Measurements from ENCODE around the gene SNRNP48.

Gene SNRNP48

DNA sequence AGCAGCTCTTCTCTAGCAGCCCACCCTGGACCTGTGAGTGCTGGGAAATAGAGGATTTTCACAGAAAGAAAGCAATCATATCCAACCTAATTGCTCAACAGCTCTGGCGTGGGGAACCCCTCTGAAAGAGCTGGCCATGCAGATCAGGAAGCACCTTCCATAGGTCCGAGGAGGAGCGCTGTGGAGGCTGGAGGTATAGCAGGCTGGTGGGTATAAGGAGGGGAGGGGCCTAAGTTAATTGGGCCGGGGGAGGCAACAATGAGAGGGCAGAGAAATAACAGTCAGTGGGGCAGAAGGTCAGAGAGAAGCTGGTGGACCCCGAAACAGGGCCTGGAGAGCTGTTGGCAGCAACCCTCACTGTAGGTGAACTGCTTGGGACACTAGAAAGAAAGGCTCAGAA, 40.8 kb downstream of the SNRNP48 start:
- Histone ChIP-seq H3K4me1 (ENCODE audit: control insufficient read depth, insufficient read depth, low read length) (0 out of 2 replicates have a peak, but pooled peaks cover 3% of the 10 kb centered on the region), H3K4me3 (ENCODE audit: low read depth, low read length) (no peak overlapping the region), H3K27ac (ENCODE audit: extremely low read depth, low read depth, low read length) (no peak overlapping the region), H3K36me3 (ENCODE audit: control insufficient read depth in 2 of 2, insufficient read depth in 1 of 2, low read length in 2 of 2) (no peaks in the 10 kb centered on the region), H3K9me3 (ENCODE audit: control insufficient read depth, insufficient read depth, low read depth, low read length) (no peaks in the 10 kb centered on the region)
- ChIA-PET POLR2A (interaction anchor here (0.7 kb wide), 1 partner anchor 87 kb away, joined by 5 read pairs; no protein-coding TSS in a partner anchor), CTCF (interaction anchor here (0.7 to 1.4 kb wide), 4 partner anchors 9 to 280 kb away, joined by 3 read pairs; no protein-coding TSS in a partner anchor)
- no peak for TF ChIP-seq KLF8 (tag by site-specific recombination; IDR thresholded peaks at IDR 0.05)
- TF ChIP-seq ZNF747 (tag by site-specific recombination; IDR thresholded peaks at IDR 0.05) = no peak
- TF ChIP-seq ZNF596 (tag by site-specific recombination; IDR thresholded peaks at IDR 0.05) = no peak
- TF ChIP-seq ZNF791 (tag by site-specific recombination; IDR thresholded peaks at IDR 0.05) = no peak
- no peak for TF ChIP-seq ZNF433 (tag by site-specific recombination; IDR thresholded peaks at IDR 0.05; ENCODE audit: low read depth)
- no peak for TF ChIP-seq ZNF654 (tag by site-specific recombination; IDR thresholded peaks at IDR 0.05; ENCODE audit: low read depth)
- TF ChIP-seq KLF10 (tag by site-specific recombination; IDR thresholded peaks at IDR 0.05) = no peak
- no peak for TF ChIP-seq ZNF707 (tag by site-specific recombination; IDR thresholded peaks at IDR 0.05)
- TF ChIP-seq, protein P1, sequence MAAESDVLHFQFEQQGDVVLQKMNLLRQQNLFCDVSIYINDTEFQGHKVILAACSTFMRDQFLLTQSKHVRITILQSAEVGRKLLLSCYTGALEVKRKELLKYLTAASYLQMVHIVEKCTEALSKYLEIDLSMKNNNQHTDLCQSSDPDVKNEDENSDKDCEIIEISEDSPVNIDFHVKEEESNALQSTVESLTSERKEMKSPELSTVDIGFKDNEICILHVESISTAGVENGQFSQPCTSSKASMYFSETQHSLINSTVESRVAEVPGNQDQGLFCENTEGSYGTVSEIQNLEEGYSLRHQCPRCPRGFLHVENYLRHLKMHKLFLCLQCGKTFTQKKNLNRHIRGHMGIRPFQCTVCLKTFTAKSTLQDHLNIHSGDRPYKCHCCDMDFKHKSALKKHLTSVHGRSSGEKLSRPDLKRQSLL (tag by site-specific recombination; IDR thresholded peaks at IDR 0.05) = no peak
- TF ChIP-seq ZNF48 (tag by site-specific recombination; IDR thresholded peaks at IDR 0.05) = no peak
- TF ChIP-seq ZFP3 (tag by site-specific recombination; IDR thresholded peaks at IDR 0.05; ENCODE audit: low read depth) = no peak
- TF ChIP-seq ZNF843 (tag by site-specific recombination; IDR thresholded peaks at IDR 0.05) = no peak
- TF ChIP-seq, protein P2, sequence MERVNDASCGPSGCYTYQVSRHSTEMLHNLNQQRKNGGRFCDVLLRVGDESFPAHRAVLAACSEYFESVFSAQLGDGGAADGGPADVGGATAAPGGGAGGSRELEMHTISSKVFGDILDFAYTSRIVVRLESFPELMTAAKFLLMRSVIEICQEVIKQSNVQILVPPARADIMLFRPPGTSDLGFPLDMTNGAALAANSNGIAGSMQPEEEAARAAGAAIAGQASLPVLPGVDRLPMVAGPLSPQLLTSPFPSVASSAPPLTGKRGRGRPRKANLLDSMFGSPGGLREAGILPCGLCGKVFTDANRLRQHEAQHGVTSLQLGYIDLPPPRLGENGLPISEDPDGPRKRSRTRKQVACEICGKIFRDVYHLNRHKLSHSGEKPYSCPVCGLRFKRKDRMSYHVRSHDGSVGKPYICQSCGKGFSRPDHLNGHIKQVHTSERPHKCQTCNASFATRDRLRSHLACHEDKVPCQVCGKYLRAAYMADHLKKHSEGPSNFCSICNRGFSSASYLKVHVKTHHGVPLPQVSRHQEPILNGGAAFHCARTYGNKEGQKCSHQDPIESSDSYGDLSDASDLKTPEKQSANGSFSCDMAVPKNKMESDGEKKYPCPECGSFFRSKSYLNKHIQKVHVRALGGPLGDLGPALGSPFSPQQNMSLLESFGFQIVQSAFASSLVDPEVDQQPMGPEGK (tag by site-specific recombination; IDR thresholded peaks at IDR 0.05) = no peak
- no peak for TF ChIP-seq ZNF23 (tag by site-specific recombination; IDR thresholded peaks at IDR 0.05; ENCODE audit: borderline replicate concordance)
- no peak for TF ChIP-seq ZNF302 (tag by site-specific recombination; IDR thresholded peaks at IDR 0.05; ENCODE audit: low read depth)
- no peak for TF ChIP-seq ZNF626 (tag by site-specific recombination; IDR thresholded peaks at IDR 0.05)
- TF ChIP-seq ZNF274 (IDR thresholded peaks at IDR 0.05; ENCODE audit: low read length) = no peak
- TF ChIP-seq ZNF274 (tag by site-specific recombination; IDR thresholded peaks at IDR 0.05; ENCODE audit: borderline replicate concordance) = no peak
- TF ChIP-seq ZNF76 (tag by site-specific recombination; IDR thresholded peaks at IDR 0.05; ENCODE audit: borderline replicate concordance, low read depth) = no peak
- TF ChIP-seq, protein P3, sequence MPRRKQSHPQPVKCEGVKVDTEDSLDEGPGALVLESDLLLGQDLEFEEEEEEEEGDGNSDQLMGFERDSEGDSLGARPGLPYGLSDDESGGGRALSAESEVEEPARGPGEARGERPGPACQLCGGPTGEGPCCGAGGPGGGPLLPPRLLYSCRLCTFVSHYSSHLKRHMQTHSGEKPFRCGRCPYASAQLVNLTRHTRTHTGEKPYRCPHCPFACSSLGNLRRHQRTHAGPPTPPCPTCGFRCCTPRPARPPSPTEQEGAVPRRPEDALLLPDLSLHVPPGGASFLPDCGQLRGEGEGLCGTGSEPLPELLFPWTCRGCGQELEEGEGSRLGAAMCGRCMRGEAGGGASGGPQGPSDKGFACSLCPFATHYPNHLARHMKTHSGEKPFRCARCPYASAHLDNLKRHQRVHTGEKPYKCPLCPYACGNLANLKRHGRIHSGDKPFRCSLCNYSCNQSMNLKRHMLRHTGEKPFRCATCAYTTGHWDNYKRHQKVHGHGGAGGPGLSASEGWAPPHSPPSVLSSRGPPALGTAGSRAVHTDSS (tag by site-specific recombination; IDR thresholded peaks at IDR 0.05) = no peak
- TF ChIP-seq ZNF658 (tag by site-specific recombination; IDR thresholded peaks at IDR 0.05) = no peak

DNA sequence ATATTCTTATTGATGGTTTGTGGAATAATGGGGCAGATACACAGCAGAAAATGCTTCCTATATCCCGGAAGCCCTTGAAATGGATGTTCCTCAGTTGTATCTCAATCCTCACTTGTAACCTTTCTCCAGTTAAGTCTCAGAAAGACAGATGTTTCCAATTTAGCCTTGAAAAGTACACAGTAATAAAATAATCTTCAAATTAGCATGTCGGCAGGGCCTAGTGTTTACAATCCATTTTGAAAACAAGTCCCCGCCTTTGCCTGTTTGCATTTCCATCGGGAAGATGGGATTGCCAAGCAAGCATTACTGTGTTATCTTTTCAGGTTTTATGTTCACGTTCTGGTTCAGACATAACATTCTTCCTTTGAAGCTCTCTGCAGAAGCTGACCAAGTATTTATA, 41.5 kb downstream of the SNRNP48 start:
- H3K9me3 ChIP-seq (ENCODE audit: control insufficient read depth, insufficient read depth, low read depth, low read length) = no peaks in the 10 kb centered on the region
- POLR2A ChIA-PET = no interaction called here
- no peak overlapping the region for H3K4me3 ChIP-seq (ENCODE audit: low read depth, low read length)
- TF ChIP-seq KLF8 (tag by site-specific recombination; IDR thresholded peaks at IDR 0.05) = no peak
- TF ChIP-seq ZNF416 (tag by site-specific recombination; IDR thresholded peaks at IDR 0.05) = no peak
- no peak for TF ChIP-seq ZNF350 (tag by site-specific recombination; IDR thresholded peaks at IDR 0.05)
- no peak for TF ChIP-seq ZNF354C (tag by site-specific recombination; IDR thresholded peaks at IDR 0.05; ENCODE audit: borderline replicate concordance, low read depth)
- 0 out of 2 replicates have a peak, but pooled peaks cover 3% of the 10 kb centered on the region for H3K4me1 ChIP-seq (ENCODE audit: control insufficient read depth, insufficient read depth, low read length)
- CTCF ChIA-PET = interaction anchor here (1.3 to 1.4 kb wide), 2 partner anchors 10 to 16 kb away, joined by 3 read pairs; no protein-coding TSS in a partner anchor
- H3K27ac ChIP-seq (ENCODE audit: extremely low read depth, low read depth, low read length) = no peak overlapping the region
- no peaks in the 10 kb centered on the region for H3K36me3 ChIP-seq (ENCODE audit: control insufficient read depth in 2 of 2, insufficient read depth in 1 of 2, low read length in 2 of 2)
